ENCODE results near the gene RBM28. TPM values are rescaled to one million over a fixed set of nuclear protein-coding genes. Genes with fewer than 3 reads are reported as not detected.

The RBM28 gene
- total RNA-seq, 1 experiment from 2014 or later: 70.0 TPM

- Histone ChIP-seq H3K9ac (ENCODE audit: extremely low read depth, insufficient read length, low read length) (no peak overlapping the region), H2AFZ (ENCODE audit: low read length) (no peak overlapping the region), H3K4me2 (ENCODE audit: insufficient read depth, insufficient read length, low read length) (peak overlapping the region; percentile 3), H2BK120ac (ENCODE audit: low read depth, low read length, poor library complexity, severe bottlenecking) (no peak overlapping the region), H3T11ph (ENCODE audit: low read length) (no peak overlapping the region), H2BK15ac (ENCODE audit: low read depth, low read length) (no peak overlapping the region), H4K91ac (ENCODE audit: insufficient read length, low read depth, low read length) (no peak overlapping the region), H2BK5ac (ENCODE audit: insufficient read length, low read length) (no peak overlapping the region), H3K14ac (ENCODE audit: insufficient read depth, low read length) (peak overlapping the region; percentile 20; the same call in 1 of the 2 replicates), H2BK20ac (ENCODE audit: low read depth, low read length, poor library complexity, severe bottlenecking) (no peak overlapping the region), H3K23ac (ENCODE audit: insufficient read length, low read depth, low read length) (no peak overlapping the region), H2AK5ac (ENCODE audit: insufficient read length, low read length) (no peak overlapping the region), H4K20me1 (ENCODE audit: control insufficient read depth, insufficient read depth, insufficient read length) (peaks cover 2% of the 10 kb centered on the region), H3K27ac (ENCODE audit: insufficient read length, low read depth, low read length) (no peak overlapping the region), H3K79me1 (ENCODE audit: insufficient read depth, low read depth, low read length, poor library complexity, severe bottlenecking) (no peaks in the 10 kb centered on the region), H3K27me3 (ENCODE audit: insufficient read depth, low read length) (no peaks in the 10 kb centered on the region; the same call in 1 of the 2 replicates), H3K23me2 (ENCODE audit: insufficient read length, low read depth, low read length, poor library complexity, severe bottlenecking) (no peaks in the 10 kb centered on the region), H3K9me3 (ENCODE audit: control insufficient read depth, low read depth, low read length) (no peaks in the 10 kb centered on the region), H3K4ac (ENCODE audit: low read depth, low read length) (no peak overlapping the region), H3K4me1 (ENCODE audit: insufficient read depth, low read length) (no peaks in the 10 kb centered on the region), H4K5ac (ENCODE audit: insufficient read length, low read depth, low read length) (no peak overlapping the region), H3K18ac (ENCODE audit: insufficient read length, low read depth, low read length) (peak overlapping the region; percentile 15), H4K8ac (replicated peaks; ENCODE audit: insufficient read length, low read depth, low read length) (no peak overlapping the region), H3K79me2 (ENCODE audit: insufficient read depth, low read length) (no peaks in the 10 kb centered on the region), H2BK12ac (ENCODE audit: insufficient read length, low read depth, low read length) (no peak overlapping the region), H3K56ac (ENCODE audit: insufficient read length, low read depth, low read length) (no peak overlapping the region)
- Mint-ChIP-seq H3K4me1 (peaks cover 33 to 39% of the 10 kb centered on the region in 2 experiments), H3K36me3 (ENCODE audit: insufficient read depth in 1 of 3, low read depth in 3 of 3) (peaks cover 0 to 2% (median 0%) of the 10 kb centered on the region in 3 experiments; a peak in 2 of 7 replicates), H3K9me3 (no peaks in the 10 kb centered on the region), H3K4me3 (no peak overlapping the region; a peak in 2 of 5 replicates), H3K27ac (no peak overlapping the region), H3K27me3 (ENCODE audit: low read depth) (peaks cover 25% of the 10 kb centered on the region)
- WGBS (ENCODE audit: extremely low coverage, insufficient read length, low lambda C conversion rate): no CpG with 5 or more reads among the region's 24 CpGs
- TF ChIP-seq CTCF (conservative IDR thresholded peaks at IDR 0.05): peak; percentile 88
- peak; percentile 93 for DNase-seq
Measured at GRCh38 chr7:128387216-128388144, 43.8 kb upstream of the RBM28 start.
